SIG-M5 treated with dmso at 0.1 percent for 504 hours (cell line): Measurements from ENCODE around the gene DIPK1B.

Source experiments
- DNase-seq: peaks from one replicate; lab custom pipeline; 2025; ENCODE audit not compliant: unreplicated experiment; lab: John Stamatoyannopoulos, UW

Gene DIPK1B

GRCh38 chr9:136733611-136734010, 21.2 kb downstream of the DIPK1B start:
- DNase-seq: no peak

GRCh38 chr9:136734837-136735496, 22.6 kb downstream of the DIPK1B start:
- no peak for DNase-seq

GRCh38 chr9:136735812-136736480, 23.6 kb downstream of the DIPK1B start:
- no peak for DNase-seq

- DNase-seq: no peak
These were observed 26.6 kb downstream of the DIPK1B start for GRCh38 chr9:136738960-136739359.

GRCh38 chr9:136739509-136739908, 27.1 kb downstream of the DIPK1B start:
- DNase-seq: no peak

- DNase-seq: no peak
These were observed 27.7 kb downstream of the DIPK1B start for GRCh38 chr9:136740069-136740468.

- DNase-seq: no peak
These were observed 28.1 kb downstream of the DIPK1B start for GRCh38 chr9:136740491-136740890.

GRCh38 chr9:136740971-136741882, 28.9 kb downstream of the DIPK1B start:
- no peak for DNase-seq

GRCh38 chr9:136741883-136742571, 29.7 kb downstream of the DIPK1B start:
- no peak for DNase-seq

GRCh38 chr9:136742591-136743391, 30.4 kb downstream of the DIPK1B start, which contains the start of gene LCN10:
LCN10 (minus strand) TSS chr9:136742940; CDS start chr9:136742903, 37 bp downstream.
- DNase-seq: no peak

GRCh38 chr9:136743639-136744211, 31.4 kb downstream of the DIPK1B start:
- no peak for DNase-seq

- DNase-seq: no peak
These were observed 32.4 kb downstream of the DIPK1B start for GRCh38 chr9:136744773-136745172.

GRCh38 chr9:136745389-136746154, 33.2 kb downstream of the DIPK1B start:
- DNase-seq: no peak

GRCh38 chr9:136746155-136746490, 33.8 kb downstream of the DIPK1B start:
- DNase-seq: no peak

GRCh38 chr9:136746621-136747020, 34.2 kb downstream of the DIPK1B start:
- DNase-seq: no peak

GRCh38 chr9:136747161-136748060, 35.0 kb downstream of the DIPK1B start:
- DNase-seq: no peak

GRCh38 chr9:136748201-136748600, 35.8 kb downstream of the DIPK1B start, which contains the start of gene LCN6:
LCN6 (minus strand) TSS chr9:136748525; CDS start chr9:136748483, 42 bp downstream.
- DNase-seq: no peak
